Measurements from ENCODE around the gene VAMP2.
A peak's percentile ranks its signal among the peaks of the same experiment; 100 is the strongest.

GRCh38 chr17:8155996-8156245 lies 6.8 kb downstream of the VAMP2 start:
- TF ChIP-seq, protein P1, sequence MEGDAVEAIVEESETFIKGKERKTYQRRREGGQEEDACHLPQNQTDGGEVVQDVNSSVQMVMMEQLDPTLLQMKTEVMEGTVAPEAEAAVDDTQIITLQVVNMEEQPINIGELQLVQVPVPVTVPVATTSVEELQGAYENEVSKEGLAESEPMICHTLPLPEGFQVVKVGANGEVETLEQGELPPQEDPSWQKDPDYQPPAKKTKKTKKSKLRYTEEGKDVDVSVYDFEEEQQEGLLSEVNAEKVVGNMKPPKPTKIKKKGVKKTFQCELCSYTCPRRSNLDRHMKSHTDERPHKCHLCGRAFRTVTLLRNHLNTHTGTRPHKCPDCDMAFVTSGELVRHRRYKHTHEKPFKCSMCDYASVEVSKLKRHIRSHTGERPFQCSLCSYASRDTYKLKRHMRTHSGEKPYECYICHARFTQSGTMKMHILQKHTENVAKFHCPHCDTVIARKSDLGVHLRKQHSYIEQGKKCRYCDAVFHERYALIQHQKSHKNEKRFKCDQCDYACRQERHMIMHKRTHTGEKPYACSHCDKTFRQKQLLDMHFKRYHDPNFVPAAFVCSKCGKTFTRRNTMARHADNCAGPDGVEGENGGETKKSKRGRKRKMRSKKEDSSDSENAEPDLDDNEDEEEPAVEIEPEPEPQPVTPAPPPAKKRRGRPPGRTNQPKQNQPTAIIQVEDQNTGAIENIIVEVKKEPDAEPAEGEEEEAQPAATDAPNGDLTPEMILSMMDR (IDR thresholded peaks at IDR 0.05) = peak in 2 of 3 donors; percentile 13 to 29
- TF ChIP-seq POLR2A (IDR thresholded peaks at IDR 0.05) = no peak
- no peak for TF ChIP-seq EP300 (IDR thresholded peaks at IDR 0.05)

Data from ovary (tissue), 3 donors.